GM11168 (cell line): Measurements from ENCODE around the gene LMAN1.

Source experiments
- in situ Hi-C: fragments of 300-500 bp; cut with MboI; formaldehyde crosslinking; loops from one replicate; pipeline ENCODE4 v1.12.0; 2022; ENCODE audit warnings: low sequenced_read_pairs; ENCODE audit not compliant: unreplicated experiment

Gene LMAN1, protein sequence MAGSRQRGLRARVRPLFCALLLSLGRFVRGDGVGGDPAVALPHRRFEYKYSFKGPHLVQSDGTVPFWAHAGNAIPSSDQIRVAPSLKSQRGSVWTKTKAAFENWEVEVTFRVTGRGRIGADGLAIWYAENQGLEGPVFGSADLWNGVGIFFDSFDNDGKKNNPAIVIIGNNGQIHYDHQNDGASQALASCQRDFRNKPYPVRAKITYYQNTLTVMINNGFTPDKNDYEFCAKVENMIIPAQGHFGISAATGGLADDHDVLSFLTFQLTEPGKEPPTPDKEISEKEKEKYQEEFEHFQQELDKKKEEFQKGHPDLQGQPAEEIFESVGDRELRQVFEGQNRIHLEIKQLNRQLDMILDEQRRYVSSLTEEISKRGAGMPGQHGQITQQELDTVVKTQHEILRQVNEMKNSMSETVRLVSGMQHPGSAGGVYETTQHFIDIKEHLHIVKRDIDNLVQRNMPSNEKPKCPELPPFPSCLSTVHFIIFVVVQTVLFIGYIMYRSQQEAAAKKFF

DNA sequence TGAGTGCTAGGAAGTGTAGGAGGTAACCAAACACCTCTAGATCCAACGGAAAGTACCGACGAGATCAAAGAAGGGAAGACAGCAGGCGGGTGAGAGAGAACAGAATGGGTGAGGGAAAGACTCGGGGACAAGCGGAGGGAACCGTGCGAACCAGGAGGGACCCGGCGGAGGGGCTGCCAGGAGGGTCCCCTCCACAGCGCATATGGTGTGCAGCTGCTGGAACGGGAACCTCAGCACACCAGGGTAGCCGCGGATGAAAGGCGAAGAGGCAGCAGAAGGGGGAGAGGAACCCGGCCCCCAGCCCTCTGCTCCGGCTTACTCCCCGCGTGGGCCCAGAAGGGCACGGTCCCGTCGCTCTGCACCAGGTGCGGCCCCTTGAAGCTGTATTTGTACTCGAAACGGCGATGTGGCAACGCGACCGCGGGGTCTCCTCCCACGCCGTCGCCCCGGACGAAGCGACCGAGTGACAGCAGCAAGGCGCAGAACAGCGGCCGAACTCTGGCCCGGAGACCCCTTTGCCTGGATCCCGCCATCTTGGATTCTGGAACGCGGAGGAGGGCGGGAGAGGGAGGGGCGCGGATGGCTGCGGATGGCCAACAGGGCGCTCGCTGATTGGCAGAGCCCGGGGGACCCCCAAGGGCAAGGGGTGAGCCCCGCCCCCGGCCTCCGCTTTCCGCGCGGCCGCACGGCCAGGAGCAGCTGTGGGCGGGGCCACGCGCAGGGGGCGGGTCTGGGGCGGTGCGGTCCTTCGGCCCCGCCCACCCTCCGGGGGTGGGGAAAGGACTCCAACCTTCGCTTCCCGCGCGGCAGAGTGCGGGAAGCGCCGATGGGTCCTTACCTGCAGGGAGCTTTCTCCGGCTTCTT lies at the start of gene LMAN1:
Gene LMAN1, minus strand, starts transcription at position 554 of the 864 bp plus-strand sequence. Its CDS starts 21 bp downstream, at position 533.
- in situ Hi-C loops, result no loop called here

DNA sequence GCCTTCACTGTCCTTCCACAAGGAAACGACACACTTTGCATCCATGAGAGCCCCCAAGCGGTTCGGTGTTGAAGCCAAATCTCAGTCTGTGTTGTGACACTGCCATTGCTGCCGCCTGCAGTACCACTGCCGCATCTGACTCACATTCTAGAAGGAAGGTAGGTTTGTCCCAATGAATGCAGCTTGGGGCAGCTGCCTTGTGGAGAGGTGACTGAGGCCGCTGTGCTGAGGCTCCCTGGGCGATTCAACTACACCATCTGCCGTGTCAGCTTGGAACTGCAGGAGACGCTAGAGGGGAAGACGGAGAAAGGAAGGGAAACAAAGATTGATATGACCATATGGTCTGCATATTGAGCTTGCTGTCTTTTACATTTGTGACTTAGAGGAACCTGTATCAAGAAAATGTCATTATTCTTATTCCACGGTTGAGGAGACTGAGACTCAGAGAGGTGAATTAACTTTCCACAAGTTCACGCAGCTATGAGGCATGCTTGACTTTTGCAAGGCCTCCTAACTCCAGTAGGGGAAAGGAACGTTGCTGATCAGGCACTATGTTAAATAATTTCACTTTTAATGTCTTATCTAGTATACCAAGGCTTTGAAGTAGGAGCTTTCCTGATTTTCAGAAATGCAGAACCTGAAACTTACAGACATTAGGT lies 43.5 kb upstream of the LMAN1 start:
- in situ Hi-C loops, result no loop called here

DNA sequence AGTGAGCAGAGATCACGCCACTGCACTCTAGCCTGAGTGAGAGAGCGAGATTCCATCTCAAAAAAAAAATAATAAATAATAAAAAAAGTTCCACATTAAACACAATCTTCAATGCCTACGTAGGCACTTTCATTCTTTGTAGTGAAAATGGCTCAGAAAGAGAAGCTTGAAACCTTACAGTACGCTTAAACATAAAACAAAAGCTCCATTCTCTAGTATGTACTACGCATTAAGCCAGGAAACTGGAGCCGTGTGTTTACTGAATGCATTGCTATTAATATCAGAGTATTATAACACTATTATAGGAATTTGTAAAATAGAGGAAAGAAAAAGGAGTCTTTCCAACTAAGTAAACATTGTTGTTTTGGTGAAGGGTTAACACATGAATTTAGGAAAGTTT lies 41.3 kb upstream of the LMAN1 start:
- in situ Hi-C loops, result no loop called here

DNA sequence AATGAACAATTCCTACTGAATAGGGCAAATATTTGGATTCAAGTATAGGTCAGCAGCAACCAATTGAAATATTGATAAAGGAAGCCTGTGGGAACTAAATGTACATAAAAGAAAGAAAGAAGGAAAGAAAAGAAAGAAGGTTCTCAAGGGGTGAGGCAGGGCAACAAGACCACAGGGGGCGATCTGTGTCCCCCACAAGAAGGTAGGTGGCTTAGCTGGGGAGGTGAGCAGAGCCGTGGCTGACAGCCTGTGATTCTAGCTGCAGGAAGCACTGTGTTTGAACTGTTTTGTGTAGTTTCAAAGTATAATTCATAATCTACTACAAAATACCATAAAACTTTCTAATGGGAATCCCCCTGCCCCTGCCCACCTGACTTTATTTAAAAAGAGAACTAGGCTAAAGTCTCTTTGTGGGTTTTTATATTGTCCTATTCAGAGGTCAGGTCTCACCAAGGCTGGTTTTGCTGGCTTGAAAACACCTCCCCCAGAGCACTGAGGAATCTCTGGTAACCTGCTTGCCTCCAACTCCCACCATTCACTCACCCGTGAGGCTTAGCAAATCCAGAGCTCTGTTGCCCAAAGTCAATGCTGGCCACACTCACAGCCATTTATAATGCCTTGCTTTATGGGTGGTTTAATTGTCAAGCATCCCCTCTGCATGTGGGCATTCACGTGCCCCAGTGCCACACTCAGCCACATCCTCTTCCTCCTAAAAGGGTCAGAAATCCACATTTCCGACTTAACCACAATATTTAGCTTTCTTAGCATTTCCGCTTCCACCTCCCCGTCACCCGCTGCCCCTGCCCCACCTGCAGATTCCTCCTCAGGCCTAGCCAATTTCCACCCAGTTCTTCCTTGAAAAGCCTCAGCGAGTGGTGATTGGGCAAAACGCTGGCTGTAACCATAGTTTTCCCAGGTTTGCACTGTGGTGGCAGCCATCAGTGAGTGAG lies 36.4 kb upstream of the LMAN1 start:
- in situ Hi-C loops, result no loop called here

DNA sequence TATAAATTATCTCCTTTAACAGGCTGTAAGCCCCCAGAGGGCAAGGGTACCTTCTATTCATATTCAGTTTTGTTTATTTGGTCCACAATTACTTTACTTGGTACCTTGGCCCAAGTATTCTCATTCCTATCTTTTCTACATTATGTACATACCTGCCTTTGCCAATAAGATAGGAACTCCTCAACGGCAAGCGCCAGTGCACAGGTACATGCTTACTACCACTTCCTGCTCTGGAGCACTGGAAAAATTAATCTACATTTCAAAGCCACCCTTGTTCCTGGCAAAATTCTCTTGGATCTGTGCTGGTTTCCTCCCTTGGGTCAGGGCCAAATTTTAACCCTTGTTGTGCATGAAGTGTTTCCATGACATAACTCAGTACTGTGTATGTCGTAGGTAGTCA lies 34.3 kb upstream of the LMAN1 start:
- in situ Hi-C loops, result loop anchor here (5.0 kb wide), 1 partner anchor 81 kb away; no protein-coding TSS in a partner anchor

DNA sequence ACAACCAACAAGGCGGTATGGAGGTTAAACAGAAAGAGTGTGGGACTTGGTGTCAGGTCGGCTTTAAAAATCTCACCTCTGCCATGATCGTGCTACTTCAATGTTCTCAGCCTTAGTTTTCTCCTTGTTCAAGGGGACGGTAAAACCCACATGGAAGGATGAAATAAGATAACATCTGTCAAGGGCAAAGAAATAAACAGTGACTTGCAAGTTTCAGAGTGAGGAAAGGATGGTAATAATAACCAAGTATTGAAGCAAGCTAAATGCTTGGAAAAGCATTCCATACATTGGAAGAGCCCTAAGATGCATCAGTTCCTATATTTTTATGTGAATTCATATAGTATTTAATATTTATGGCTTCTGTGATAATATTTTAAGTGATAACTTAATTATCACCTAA lies 29.8 kb upstream of the LMAN1 start:
- in situ Hi-C loops, result no loop called here

DNA sequence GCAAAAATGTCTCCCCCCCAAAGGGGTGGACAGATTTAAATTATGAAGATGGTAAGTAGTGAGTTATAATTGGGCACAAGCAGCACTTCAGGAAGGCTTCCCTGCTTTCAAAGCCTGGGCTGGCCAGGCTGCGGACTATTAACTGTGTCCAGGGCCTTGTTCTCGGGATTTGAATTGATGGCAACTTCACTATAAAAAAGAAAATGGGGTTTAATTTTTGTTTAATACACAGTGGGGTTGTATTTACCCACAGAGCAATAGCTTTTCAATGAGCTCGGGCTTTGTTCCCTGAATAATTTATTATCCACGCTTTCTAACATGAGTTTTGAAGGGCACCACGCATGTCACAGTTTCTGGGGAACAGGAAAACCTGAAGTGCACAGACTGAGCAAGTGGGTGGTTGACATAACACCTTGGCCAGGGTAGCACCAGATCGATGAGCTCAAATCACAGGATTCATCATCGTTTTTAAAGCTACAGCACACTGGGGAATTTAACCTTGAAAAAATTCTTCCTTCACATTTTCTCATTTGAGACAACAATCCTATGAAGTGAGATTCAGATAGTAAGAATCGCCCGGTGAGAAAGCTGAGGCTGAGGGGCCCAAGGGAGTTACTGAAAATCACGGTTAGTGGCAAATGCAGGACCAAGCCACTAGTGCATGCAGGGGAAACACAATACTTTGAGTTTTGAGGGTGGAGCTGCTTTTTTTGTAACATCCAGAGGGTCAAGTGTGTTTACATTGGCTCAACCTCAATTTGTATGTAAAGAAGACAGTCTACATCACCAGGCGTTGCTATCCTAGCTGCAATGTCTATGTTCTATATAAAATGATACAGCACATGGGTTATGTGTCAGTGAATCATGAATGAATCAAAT lies 28.9 kb upstream of the LMAN1 start:
- in situ Hi-C loops, result no loop called here

DNA sequence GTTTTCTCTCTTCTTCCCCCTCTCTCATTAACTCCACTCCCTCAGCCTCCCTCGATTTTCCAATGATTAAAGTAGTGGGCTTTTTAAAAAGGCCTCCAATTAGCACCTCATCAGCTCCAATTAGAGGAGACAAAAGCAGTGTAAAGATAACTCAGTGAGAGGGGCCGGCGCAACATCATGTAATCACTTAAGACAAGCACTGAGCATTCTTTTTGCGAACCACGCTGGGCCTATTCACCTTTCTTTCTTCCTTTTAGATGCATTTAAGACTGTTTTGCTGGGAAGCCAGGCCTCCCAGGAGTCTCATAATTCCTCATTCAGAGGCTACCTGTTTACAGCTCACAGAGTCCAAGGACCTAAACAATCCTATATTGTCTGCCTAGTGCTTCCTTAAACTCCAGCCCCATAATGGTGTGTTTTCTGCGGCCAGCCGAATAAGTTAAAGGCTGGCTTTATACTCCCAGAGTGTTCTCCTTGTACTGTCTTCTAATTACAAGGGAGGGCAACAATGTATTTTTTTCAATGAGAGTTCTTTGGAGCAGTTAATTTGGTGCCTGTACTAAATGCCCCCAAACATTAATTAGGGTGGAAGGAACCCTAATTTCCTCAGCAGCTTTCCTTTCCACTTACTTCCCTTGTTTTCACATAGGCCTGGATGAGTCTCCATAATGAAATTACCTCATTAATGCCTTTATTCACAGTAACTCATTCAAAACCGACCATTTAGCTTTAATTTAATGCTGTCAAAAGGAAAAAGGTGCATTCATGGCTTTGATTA lies 28.0 kb upstream of the LMAN1 start:
- in situ Hi-C loops, result no loop called here

DNA sequence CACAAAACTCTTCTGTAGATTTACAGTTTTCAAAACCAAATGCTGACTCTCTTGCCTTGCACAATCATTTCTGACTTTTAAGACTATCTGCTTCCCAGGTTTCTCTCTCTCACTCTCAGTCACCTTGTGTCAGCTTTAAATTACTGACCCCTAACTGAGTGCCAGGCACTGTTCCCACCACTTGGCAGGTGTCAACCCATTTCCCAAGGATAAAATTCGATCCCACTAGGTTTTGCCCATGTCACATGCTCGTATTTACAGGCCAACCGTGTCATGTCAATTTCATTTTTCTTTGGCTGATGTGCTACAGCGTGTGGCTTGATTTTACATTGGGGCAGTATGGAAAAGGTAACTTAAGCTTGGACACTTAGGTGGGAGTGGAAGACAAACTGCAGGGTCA lies 26.1 kb upstream of the LMAN1 start:
- in situ Hi-C loops, result no loop called here

DNA sequence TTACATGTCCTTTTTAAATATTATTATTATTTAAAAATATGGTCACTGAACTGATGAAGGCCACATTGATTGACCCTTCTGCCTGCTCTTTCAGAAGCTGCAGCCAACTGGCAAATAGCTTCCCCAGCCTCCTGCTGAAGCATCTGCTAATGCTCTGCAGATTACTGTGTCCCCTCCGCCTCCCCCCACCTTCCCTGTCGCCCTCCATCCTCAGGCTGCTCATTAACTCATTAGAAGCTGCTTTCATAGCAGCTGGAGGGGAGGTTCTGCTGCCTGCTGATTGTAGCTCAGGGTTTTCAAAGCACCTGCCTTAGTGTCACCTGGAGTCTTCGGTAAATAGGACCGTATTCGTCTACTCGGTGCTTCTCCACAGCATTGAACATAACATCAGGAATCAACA lies 24.8 kb upstream of the LMAN1 start:
- in situ Hi-C loops, result no loop called here

DNA sequence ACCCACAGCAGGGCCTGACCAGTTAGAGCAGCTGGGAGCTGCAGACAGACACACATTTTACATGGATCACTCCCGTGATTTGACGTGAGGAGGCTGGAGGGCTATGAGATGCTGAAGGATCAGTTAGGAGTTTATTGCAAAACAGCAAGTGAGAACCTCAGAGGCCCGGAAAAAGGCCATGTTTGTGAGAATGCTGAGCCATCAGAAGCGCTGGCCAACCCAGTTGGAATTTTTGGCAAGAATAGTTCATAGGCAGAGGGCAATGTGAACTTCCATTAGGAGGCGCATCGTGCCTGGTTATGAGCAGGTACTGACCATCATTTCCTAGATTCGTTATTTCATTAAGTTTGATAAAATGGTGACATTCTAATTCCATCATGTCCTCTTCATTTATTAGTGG lies 23.3 kb upstream of the LMAN1 start:
- in situ Hi-C loops, result no loop called here

DNA sequence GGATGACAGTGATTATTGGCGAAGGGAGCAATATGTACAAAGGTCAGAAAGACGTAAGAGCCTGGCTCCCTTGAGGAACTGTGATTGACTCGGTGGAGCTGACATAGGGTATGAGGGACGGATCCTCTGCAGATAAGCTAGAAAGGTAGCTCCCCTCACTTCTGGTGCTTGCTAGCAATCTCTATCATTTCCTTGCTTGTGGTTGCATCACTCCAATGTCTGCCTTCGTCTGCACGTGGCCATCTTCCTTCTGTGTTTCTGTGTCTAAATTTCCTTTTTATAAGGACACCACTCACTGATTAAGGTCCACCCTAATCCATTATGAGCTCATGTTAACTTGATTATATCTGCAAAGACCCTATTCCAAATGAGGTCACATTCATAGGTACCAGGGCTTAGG lies 22.9 kb upstream of the LMAN1 start:
- in situ Hi-C loops, result no loop called here

DNA sequence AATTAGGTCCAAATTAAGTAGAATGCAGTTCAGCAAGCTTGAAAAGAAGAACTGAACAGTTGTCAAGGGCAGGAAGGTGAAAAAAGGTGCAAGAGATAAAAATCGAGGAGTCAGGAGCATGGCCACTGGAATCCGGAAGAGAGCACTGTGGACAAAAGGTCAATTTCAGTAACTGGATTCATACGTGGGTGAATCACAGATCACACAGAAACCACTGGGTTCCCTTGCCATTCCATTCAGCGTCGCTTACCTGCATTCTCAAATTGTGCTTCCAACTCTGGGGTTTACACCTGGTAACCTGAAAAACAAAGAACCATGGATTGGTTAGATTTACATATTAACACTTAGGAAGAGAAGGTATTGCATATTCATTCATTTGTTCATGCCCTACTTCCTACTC lies 21.6 kb upstream of the LMAN1 start:
- in situ Hi-C loops, result no loop called here

DNA sequence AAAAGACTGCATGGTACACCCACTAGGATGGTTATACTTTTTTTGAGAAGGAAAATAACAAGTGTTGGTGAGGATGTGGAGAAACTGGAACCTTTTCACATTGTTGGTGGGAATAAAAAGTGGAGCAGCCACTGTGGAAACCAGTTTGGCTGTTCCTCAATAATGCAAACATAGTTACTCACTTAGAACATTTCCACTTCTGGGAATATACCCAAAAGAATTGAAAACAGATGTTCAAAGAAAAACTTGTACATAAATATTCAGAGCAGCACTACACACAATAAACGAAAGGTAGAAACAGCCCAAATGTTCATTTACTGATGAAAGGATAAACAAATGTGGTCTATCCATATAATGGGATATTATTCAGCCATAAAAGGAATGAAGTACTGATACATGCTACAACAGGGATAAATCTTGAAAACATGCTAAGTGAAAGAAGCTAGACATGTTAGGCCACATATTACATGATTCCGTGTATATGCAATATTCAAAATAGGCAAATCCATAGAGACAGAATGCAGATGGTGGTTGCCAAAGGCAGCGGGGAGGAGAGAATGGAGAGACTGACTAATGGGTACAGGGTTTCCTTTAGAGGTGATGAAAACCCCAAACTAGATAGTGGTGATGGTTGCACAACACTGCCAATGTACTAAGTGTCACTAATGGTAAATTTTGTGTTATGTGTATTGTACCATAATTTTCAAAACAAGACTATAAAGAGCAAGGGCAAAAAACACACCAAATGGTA lies 20.9 kb upstream of the LMAN1 start:
- in situ Hi-C loops, result no loop called here

DNA sequence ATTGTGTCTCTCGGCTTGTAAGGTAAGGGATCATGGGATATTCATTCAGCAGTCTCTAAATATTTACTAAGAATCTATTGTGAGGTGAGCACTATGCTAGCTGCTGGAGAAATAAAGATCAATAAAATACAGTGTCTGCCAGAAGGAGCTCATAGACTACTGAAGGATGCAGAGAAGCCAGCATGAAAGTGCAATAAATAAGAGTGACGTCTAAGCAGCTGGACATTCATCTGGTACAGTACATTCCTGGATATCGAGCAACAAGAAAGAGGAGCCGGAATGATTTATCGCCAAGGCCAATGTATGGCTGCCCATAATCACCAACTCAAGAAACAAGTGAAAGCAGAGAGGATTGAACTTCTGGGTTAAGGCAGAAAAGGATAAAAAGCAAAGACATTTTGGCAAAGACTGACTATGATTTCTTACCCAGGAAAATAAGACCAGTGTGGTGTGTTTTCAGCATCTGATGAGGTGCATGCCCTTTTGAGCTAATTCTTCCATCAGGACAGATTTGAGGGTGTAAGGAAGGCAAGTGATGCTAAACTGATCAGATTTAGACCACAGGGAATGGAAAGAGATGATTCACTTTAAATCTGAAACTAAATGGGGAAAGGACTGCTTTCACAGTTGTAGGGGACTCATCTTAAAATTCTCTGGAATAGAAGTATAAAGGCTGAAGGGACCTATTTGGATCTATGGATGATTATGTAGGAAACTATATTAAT lies 18.7 kb upstream of the LMAN1 start:
- in situ Hi-C loops, result no loop called here

DNA sequence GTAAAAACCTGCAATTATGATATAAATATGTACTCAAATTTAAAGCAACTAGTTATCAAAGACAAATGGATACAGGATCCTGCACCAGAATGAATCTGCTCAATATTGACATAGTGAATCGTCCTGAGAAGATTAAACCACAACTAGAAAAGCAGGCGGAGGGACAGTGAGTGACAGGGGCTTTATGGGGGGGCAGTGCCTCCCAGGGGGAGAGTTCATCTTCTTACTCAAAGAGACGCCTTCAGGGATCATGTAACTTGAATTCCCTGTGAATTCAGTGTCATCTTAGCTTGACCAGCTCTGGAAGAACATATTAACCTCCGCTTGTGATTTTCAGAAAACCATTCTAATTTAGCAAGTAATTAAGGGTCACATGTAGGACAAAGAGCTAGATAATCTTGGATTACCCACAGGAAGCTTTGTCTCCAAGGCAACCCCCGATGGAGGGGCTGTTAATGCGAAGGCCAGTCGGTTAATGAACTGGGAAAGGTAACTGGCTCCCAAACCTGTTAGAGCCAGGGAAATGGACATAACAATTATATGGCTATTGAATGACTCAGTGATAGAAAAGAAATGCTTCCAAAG lies 17.4 kb upstream of the LMAN1 start:
- in situ Hi-C loops, result no loop called here
